ENCODE data around the gene ITGB5. TPM values are rescaled to one million over a fixed set of nuclear protein-coding genes. Genes with fewer than 3 reads are reported as not detected.

ITGB5 gene
- 383 to 516 TPM (median 476 TPM) in 5 replicates for total RNA-seq (2022; extraction: Qiagen RNA extraction; ENCODE audit: low read depth)

GRCh38 chr3:124887177-124887931, at the start of gene ITGB5:
ITGB5 (minus strand) TSS chr3:124887365; CDS start chr3:124887000, 365 bp downstream.

GRCh38 chr3:124934577-124934976, 47.4 kb upstream of the ITGB5 start, which contains the start of gene MUC13:
MUC13 (minus strand) TSS chr3:124934751; CDS start chr3:124934712, 39 bp downstream.

GRCh38 chr3:124730129-124730940, 156.8 kb downstream of the ITGB5 start, which contains the start of gene UMPS:
UMPS (plus strand) TSS chr3:124730452; CDS start chr3:124730472, 20 bp downstream.

Other genes with a start within 250 kb of the ITGB5 start
- 45.8 to 55.8 TPM (median 52.5 TPM) in 5 replicates for gene UMPS, start 156.9 kb downstream of the ITGB5 start, total RNA-seq (2022; extraction: Qiagen RNA extraction; ENCODE audit: low read depth)
- gene MUC13, start 47.4 kb upstream of the ITGB5 start, total RNA-seq (2022; extraction: Qiagen RNA extraction; ENCODE audit: low read depth) = 7.5 to 9.8 TPM (median 8.3 TPM) in 5 replicates
- 7.8 to 11.9 TPM (median 10.6 TPM) in 5 replicates for gene HEG1, start 168.6 kb upstream of the ITGB5 start, total RNA-seq (2022; extraction: Qiagen RNA extraction; ENCODE audit: low read depth)

Data from A549 treated with GW870086 at 1 μM for 4 hours (cell line).